Hippocampal formation (tissue), 2 donors: ENCODE results near the gene XIRP2.
A peak's percentile ranks its signal among the peaks of the same experiment; 100 is the strongest.
"Not testable (repeated sequence)": the region's sequence is repeated elsewhere in the genome, so short reads cannot be mapped to it uniquely, and the experiment has no call there.

Experiments
- DNase-seq, 2 donors: peaks; one replicate each; lab custom pipeline; 2025; lab: John Stamatoyannopoulos, UW

XIRP2 gene

GRCh38 chr2:167196461-167197252 lies 308.4 kb downstream of the XIRP2 start:
- DNase-seq = no peak

- DNase-seq = no peak
Measured at GRCh38 chr2:167198009-167198408, 309.7 kb downstream of the XIRP2 start.

DNA sequence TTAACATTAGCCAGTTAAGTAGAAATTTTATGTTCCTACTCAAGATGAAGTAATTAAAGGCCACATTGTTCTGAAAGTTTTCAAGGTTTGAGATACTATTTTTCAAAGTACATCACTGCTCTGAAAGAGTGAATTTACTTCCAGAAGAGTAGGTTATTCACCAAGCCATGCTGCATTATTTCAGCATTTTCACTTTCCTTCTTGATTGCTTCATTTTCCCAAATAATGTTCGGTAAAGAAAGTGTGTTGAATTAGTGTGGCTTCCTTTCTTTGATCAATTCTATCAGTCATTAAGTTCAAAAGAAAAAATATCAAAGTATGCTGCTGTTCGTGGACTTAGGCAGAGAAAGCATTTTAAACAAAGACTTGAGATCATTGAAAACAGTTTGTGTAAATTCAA lies 310.3 kb downstream of the XIRP2 start:
- DNase-seq = no peak

GRCh38 chr2:167200019-167200418 lies 311.7 kb downstream of the XIRP2 start:
- no peak for DNase-seq

DNA sequence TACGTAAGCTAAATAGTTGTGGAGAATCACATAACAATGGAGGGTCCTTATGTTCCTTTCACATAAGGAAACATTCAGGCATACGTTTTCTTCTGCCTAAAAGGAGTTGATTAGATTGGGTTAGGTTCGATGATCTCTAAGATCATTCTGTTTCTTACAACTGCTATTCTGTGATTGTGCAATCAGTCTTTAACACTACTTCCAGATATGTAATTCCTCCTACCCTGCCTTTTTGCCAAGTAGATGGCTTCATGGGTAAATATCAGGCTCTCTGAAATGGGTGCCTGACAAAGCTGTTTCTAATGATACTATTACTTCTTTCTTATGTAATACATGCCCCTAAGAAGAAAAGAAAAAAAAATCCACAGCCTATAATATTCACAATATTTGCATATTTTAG lies 321.5 kb downstream of the XIRP2 start:
- DNase-seq = no peak

DNA sequence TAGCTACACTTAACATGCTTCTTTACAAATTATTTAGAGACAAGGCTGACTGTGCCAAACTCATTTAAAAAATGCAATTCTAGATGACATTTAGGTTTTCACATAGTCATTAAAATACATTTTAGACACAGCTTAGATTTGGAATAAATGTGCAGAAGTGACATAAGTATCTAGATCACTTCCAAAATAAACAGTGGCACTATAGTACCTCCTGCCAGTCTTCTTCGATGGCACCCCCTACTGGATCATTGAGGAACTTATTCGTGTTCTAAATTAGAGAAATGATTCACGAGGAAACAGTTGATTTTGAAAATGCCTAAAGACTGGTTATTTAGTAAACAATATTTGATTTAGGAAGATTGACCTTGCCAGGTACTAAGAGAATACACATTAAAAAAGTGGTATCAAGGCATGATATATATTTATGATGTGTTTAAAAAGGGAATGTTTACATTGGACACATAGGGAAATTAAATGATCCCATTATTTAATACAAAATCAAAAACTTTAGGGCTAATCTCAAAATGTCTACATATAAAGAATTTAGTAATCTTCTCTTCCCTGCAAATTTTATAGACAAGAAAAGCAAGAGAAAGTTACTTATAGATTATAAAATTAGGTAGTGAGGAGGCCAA lies 323.9 kb downstream of the XIRP2 start:
- peak in 1 of 2 donors; percentile 22 for DNase-seq

- no peak for DNase-seq
Measured at GRCh38 chr2:167215595-167215994, 327.3 kb downstream of the XIRP2 start.

DNA sequence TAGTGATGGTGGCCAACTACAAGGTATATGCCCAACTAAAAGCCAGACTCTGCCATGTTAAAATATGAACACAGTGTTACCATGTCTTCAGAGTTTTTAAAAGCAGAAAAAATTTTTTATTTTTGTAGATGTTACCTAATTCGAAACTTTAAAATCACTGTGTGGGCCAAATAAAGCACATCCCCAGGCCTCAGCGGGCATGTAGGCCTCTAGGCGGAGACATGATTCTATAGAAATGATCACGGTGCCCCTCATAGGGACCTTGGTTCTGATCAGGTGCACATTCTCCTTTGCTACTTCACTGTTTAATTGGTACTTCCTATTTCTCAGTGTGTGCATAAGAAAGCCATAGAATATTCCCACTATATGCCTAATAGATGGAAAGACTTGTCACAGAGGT lies 349.2 kb downstream of the XIRP2 start:
- no peak for DNase-seq

GRCh38 chr2:167240671-167241070 lies 352.4 kb downstream of the XIRP2 start:
- DNase-seq = no peak

DNA sequence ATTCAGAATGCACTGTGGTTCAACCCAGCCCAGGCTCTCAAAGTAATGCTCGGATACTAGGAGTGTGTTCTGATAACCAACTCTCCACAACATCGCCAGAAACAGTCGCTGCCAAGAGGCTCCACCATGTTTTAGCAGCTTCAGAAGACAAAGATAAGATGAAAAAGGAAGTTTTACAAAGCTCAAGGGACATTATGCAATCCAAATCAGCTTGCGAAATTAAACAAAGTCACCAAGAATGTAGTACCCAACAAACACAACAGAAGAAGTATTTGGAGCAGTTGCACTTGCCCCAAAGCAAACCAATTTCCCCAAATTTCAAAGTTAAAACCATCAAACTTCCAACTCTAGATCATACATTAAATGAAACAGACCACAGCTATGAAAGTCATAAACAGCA lies 360.9 kb downstream of the XIRP2 start:
- no peak for DNase-seq

DNA sequence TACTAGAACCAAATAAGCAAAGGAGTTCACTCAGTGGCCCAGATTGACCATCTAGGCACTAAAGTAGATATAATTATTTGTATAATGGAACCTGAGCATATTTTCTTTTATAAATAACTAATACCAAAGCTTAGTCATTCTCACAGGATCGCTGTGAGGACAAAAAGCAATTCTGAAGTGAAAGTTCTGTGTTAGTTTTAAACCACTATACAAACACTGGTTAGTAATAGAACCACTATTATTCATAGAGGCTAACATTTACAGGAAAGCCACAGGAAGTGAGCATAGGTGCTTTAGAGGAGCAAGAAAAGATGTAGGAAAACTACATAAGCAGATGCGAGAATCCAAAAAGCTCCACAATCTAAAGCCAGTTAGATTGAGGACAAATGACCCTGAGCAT lies 364.7 kb downstream of the XIRP2 start:
- no peak for DNase-seq

GRCh38 chr2:167254721-167255120 lies 366.4 kb downstream of the XIRP2 start:
- no peak for DNase-seq

- no peak for DNase-seq
Measured at GRCh38 chr2:167258712-167259111, 370.4 kb downstream of the XIRP2 start.

- DNase-seq = peak in 1 of 2 donors; percentile 43
Measured at GRCh38 chr2:167264380-167264779, 376.1 kb downstream of the XIRP2 start.

GRCh38 chr2:167265004-167265403 lies 376.7 kb downstream of the XIRP2 start:
- no peak for DNase-seq

DNA sequence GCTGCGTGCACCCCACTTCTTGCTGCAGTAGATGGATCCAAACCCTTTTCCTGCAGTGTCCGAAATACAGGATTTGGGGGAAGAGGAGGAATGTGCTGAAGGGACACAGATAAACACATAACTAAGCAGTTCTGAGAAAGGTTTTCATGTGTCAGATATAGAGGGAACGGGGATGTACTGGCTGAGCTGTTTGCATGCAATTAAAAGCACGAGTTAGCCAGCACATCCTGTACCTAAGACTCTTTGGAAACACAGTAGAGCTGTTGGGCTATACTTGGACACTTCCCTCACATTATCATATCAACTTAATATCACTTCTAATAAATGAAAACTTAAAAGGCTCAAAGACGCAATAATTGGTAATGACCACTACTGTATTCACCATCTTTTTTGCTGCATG lies 377.4 kb downstream of the XIRP2 start:
- no peak for DNase-seq

DNA sequence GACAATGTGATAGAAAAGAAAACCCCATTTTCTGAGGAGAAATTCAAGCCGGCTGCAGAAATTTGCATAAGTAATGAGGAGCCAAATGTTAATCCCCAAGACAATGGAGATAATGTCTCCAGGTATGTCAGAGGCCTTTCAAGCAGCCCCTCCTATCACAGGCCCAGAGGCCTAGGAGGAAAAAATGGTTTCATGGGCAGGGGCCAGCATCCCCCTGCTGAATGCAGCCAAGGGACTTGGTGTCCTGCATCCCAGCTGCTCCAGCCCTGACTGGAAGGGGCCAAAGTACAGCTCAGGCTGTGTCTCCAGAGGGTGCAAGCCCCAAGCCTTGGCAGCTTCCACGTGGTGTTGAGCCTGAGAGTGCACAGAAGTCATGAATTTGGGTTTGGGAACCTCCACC lies 380.0 kb downstream of the XIRP2 start:
- DNase-seq = not testable (repeated sequence)

GRCh38 chr2:167271932-167272331 lies 383.7 kb downstream of the XIRP2 start:
- DNase-seq = no peak

- DNase-seq = no peak
Measured at GRCh38 chr2:167275046-167275445, 386.8 kb downstream of the XIRP2 start.

GRCh38 chr2:167279810-167280209 lies 391.5 kb downstream of the XIRP2 start:
- DNase-seq = no peak

DNA sequence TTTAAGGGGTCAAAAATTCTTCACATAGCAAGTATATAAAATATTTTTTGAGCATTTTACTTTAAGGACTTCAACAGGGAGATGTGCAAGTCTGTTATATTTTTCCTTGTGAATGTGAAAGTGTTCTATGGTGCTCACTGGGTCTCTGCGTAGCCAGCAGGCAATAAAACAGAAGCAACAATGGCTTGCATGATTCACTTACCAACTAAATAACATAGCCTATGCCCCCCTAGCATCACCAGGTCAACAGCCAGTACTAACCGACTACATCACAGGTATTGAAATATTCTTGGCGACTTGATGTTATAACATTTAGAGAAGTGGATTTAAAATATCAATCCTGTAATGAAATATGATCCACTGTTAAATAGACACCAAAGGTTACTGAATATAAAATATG lies 398.9 kb downstream of the XIRP2 start:
- no peak for DNase-seq

GRCh38 chr2:167289651-167290410 lies 401.6 kb downstream of the XIRP2 start:
- DNase-seq = no peak
